Cardiac muscle cell (in vitro differentiated cells and primary cell): ENCODE data around the gene SPACA1. TPM values are rescaled to one million over a fixed set of nuclear protein-coding genes. Genes with fewer than 3 reads are reported as not detected.

Experiments
- DNase-seq, 2 donors: peaks; one replicate each; pipeline versions ENCODE4 v3.0.0 to v3.0.0-alpha.2; 2010 to 2017; ENCODE audit warnings: low read depth in 1 of 2, low spot score in 1 of 2
- H3K27ac ChIP-seq: fragments of 200-600 bp; sonication (generic); 2 replicates; pipeline ENCODE4 v1.5.1; 2016
- H3K27me3 ChIP-seq: fragments of 200-600 bp; sonication (generic); 2 replicates; pipeline ENCODE4 v1.6.0; 2016; ENCODE audit warnings: control low read depth
- H3K36me3 ChIP-seq: fragments of 200-600 bp; sonication (generic); 2 replicates; pipeline ENCODE4 v1.5.1; 2016; ENCODE audit warnings: control low read depth
- H3K4me1 ChIP-seq: fragments of 200-600 bp; sonication (generic); 2 replicates; pipeline ENCODE4 v1.8.1; 2017; ENCODE audit warnings: low read depth, mild to moderate bottlenecking, mixed run types
- H3K4me3 ChIP-seq: fragments of 200-600 bp; sonication (generic); 2 replicates; pipeline ENCODE4 v1.5.1; 2016; ENCODE audit warnings: mild to moderate bottlenecking
- H3K9me3 ChIP-seq: fragments of 200-600 bp; sonication (generic); 2 replicates; pipeline ENCODE4 v1.5.1; 2017; ENCODE audit warnings: low read depth, mild to moderate bottlenecking, control low read depth
- polyA plus RNA-seq: library from polyadenylated mRNA; unstranded; fragments of >200 nt; fragmentation: Nextera tagmentation; extraction: Ambion mirVana; gene quantifications from 2 replicates; pipeline ENCODE4 v1.2.1, GENCODE V29; 2016
- total RNA-seq: library from RNA; depleted of rRNA; stranded (reverse); fragments of >200 nt; gene quantifications from 2 replicates; pipeline ENCODE4 v1.2.3, GENCODE V29; 2016
- TF ChIP-seq, protein P1 (sequence below): IDR thresholded peaks from 2 replicates; pipeline ENCODE4 v1.5.1; 2012; ENCODE audit warnings: low read depth, mild to moderate bottlenecking, low read length

Gene SPACA1
- total and polyA plus RNA-seq, 2 experiments from 2014 or later: not detected

DNA sequence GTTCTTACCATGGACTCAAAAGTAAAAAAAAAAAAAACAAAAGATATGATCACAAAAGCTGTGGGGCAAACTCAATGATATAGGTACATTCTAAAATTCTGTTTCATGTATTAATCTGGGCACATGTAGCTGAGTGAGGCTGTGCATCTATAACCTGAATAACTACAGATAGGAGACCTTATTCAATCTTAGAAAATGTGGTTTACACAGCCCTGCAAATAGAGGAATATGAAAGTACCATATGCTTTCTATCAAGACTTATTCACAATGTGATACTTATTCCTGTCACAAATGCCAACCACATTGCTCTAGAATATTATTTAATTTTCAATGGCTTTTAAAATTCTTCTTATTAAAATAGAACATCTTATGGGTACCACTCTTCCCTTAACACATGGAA, 3.1 kb upstream of the SPACA1 start:
- H3K36me3 ChIP-seq: no peaks in the 10 kb centered on the region
- no peak for DNase-seq
- no peak overlapping the region for H3K4me3 ChIP-seq
- TF ChIP-seq, protein P1, sequence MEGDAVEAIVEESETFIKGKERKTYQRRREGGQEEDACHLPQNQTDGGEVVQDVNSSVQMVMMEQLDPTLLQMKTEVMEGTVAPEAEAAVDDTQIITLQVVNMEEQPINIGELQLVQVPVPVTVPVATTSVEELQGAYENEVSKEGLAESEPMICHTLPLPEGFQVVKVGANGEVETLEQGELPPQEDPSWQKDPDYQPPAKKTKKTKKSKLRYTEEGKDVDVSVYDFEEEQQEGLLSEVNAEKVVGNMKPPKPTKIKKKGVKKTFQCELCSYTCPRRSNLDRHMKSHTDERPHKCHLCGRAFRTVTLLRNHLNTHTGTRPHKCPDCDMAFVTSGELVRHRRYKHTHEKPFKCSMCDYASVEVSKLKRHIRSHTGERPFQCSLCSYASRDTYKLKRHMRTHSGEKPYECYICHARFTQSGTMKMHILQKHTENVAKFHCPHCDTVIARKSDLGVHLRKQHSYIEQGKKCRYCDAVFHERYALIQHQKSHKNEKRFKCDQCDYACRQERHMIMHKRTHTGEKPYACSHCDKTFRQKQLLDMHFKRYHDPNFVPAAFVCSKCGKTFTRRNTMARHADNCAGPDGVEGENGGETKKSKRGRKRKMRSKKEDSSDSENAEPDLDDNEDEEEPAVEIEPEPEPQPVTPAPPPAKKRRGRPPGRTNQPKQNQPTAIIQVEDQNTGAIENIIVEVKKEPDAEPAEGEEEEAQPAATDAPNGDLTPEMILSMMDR: no peak
- H3K4me1 ChIP-seq: no peaks in the 10 kb centered on the region
- no peak overlapping the region for H3K27ac ChIP-seq
- H3K9me3 ChIP-seq: no peaks in the 10 kb centered on the region
- H3K27me3 ChIP-seq: no peaks in the 10 kb centered on the region

DNA sequence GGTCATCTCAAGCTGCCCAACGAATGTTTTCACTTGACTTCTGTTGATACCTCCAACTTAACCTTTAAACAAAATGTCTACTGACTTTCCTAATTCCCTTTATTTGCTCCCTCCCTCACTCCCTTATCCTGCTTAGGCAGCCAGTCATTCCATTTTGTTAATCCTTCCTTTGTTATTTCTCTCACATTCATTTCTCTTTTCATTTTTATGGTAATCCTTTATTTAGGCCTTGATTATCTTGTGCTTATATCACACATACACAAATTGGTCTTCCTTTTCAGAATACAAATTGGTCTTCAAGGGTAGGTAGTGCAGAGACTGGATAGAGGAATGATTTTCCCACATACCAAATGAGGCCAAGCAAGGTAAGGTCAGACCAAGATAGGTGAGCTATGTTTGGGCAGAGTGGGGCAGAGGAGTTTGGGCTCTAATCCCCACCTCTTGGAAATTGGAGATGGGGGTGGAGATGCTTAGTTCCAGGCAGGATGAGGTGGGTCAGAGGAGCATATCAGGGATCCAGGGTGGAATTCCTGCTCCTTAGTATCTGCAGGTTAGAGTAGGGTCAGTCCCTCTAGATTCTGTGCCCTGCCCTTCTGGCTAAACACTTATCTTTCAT, 2.0 kb upstream of the SPACA1 start:
- H3K27ac ChIP-seq: no peak overlapping the region
- H3K36me3 ChIP-seq: no peaks in the 10 kb centered on the region
- no peak for DNase-seq
- H3K27me3 ChIP-seq: no peaks in the 10 kb centered on the region
- no peak overlapping the region for H3K4me3 ChIP-seq
- TF ChIP-seq, protein P1: no peak
- no peaks in the 10 kb centered on the region for H3K9me3 ChIP-seq
- H3K4me1 ChIP-seq: no peaks in the 10 kb centered on the region

DNA sequence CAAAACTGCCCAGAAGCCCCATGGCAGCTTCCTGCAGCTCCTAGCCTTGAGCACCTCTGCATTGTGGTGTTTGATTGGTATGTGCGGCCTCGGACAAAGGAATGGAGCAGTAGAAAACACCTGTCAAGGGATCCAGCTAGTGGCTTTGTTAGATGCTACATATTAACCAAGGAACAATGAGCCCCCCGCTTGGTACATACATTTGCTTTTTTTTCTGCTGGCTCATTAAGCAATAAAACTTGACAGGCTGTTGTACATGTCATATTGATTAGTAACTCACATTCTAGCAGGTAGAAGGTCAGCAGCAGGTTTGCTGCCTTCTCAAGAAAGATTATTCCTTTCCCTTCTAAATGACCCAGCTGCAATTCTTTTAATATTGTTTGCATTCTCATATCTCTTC, 937 bp downstream of the SPACA1 start:
- no peaks in the 10 kb centered on the region for H3K36me3 ChIP-seq
- DNase-seq: no peak
- TF ChIP-seq, protein P1: no peak
- H3K4me3 ChIP-seq: no peak overlapping the region
- H3K9me3 ChIP-seq: no peaks in the 10 kb centered on the region
- H3K27ac ChIP-seq: no peak overlapping the region
- H3K27me3 ChIP-seq: no peaks in the 10 kb centered on the region
- no peaks in the 10 kb centered on the region for H3K4me1 ChIP-seq

DNA sequence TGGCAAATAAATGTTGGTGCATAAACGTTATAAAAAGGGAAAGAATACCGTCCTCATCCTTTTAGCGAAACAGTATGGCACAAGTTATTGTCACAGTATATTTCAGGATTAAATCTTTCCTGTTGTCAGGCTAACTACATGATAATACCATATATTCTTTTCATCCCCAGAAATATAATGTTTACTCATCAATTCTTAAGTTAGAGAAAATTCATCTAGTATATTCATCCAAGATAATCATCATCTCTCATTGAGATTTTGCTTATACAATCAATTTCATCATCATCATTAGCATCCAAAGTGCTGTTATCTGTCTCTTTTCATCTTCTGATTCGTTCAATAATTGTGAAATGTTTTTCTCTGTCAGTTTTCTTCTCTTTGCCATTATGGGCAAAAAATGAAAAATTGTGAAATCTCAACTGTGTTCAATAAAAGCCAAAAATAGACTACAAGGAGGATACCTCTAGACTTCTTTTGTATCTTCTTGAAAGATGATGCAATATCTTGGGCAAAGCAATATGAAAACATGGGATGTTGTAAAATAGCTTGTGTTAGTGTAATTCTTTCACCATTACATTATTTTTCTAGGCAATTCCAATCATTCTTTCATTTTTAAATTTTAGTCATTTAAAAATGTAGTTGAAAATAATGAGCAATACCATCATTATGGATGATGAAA, 2.6 kb downstream of the SPACA1 start:
- no peak for DNase-seq
- TF ChIP-seq, protein P1: no peak
- no peak overlapping the region for H3K27ac ChIP-seq
- H3K4me1 ChIP-seq: no peaks in the 10 kb centered on the region
- H3K27me3 ChIP-seq: no peaks in the 10 kb centered on the region
- H3K4me3 ChIP-seq: no peak overlapping the region
- no peaks in the 10 kb centered on the region for H3K36me3 ChIP-seq
- H3K9me3 ChIP-seq: no peaks in the 10 kb centered on the region

DNA sequence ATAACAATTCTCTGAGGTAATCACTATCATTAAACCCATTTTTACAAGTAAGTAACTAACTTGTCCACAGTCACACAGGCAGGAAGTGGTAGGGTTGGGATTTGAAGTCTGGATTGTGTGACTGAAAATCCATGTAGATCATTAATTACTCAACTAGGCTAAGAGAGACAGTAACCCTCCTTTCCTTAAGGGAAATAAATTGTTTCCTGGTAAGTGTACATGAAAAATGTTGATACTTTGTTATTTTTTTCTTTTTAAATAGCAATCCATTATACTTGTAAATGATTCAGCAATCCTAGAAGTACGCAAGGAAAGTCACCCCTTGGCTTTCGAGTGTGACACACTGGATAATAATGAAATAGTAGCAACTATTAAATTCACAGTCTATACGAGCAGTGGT, 11.6 kb downstream of the SPACA1 start:
- H3K27me3 ChIP-seq: no peaks in the 10 kb centered on the region
- TF ChIP-seq, protein P1: no peak
- H3K36me3 ChIP-seq: no peaks in the 10 kb centered on the region
- H3K4me1 ChIP-seq: no peaks in the 10 kb centered on the region
- no peak overlapping the region for H3K27ac ChIP-seq
- DNase-seq: no peak
- H3K9me3 ChIP-seq: no peaks in the 10 kb centered on the region
- no peak overlapping the region for H3K4me3 ChIP-seq
